HepG2 (cell line): ENCODE measurements around the gene PPFIA2. TPM values are rescaled to one million over a fixed set of nuclear protein-coding genes. Genes with fewer than 3 reads are reported as not detected.

Experiments
- ATAC-seq: fragments of 200-7000 bp; cut with Tn5 transposase; 3 replicates; pipeline ENCODE4 v1.9.1; 2020; ENCODE audit warnings: mild to moderate bottlenecking, moderate library complexity
- BruUV-seq: library from RNA; stranded (reverse); fragments of 400-500 nt; replicated peaks from 2 replicates; lab custom pipeline; 2021; lab: Mats Ljungman, UMichigan
- CTCF ChIA-PET: fragments of 300-600 bp; formaldehyde crosslinking; extraction: SDS; loops from one replicate; lab custom pipeline; 2021; ENCODE audit warnings: low total read pairs, inconsistent platforms, low intra/inter-chr PET ratio; lab: Yijun Ruan, JAX
- POLR2A ChIA-PET: fragments of 350-600 bp; sonication (Branson Sonifier 250); formaldehyde crosslinking; loops from one replicate; lab custom pipeline; 2020; ENCODE audit warnings: antibody characterized with exemption, inconsistent platforms; lab: Yijun Ruan, JAX
- DNase-seq: peaks from one replicate; pipeline ENCODE4 v3.0.0-alpha.2; 2015; ENCODE audit warnings: low spot score
- FAIRE-seq: peaks from 3 replicates; lab custom pipeline; 2011; peaks lifted over from hg19 to GRCh38; lab: Jason Lieb, UNC
- H2AFZ ChIP-seq: one replicate; pipeline ENCODE4 v1.6.1; 2011; ENCODE audit warnings: low read length, inconsistent platforms
- H3K27ac ChIP-seq: fragments of 300-600 bp; 3 replicates; pipeline ENCODE4 v1.8.0; 2011; ENCODE audit warnings: mixed run types, mild to moderate bottlenecking, mixed read lengths, low read length, inconsistent platforms; ENCODE audit not compliant: insufficient read depth; ENCODE audit errors: extremely low read length
- H3K27me3 ChIP-seq, 2 experiments: fragments of 200-600 bp in 1 of 2; 2 replicates in 1 of 2; 3 replicates in 1 of 2; pipeline versions ENCODE4 v1.6.0 to v1.8.0; 2011; ENCODE audit warnings: low read length in 2 of 2, mild to moderate bottlenecking in 2 of 2, moderate library complexity in 2 of 2, inconsistent platforms in 1 of 2; ENCODE audit not compliant: insufficient read depth in 2 of 2, control insufficient read depth in 1 of 2
- H3K36me3 ChIP-seq, 2 experiments: fragments of 200-600 bp in 1 of 2; replicated peaks in 1 of 2; 2 replicates in 1 of 2; 3 replicates in 1 of 2; pipeline versions ENCODE4 v1.5.1 to v1.8.0; 2011; ENCODE audit warnings: low read length in 2 of 2, inconsistent platforms in 1 of 2; ENCODE audit not compliant: insufficient read depth in 2 of 2, control insufficient read depth in 1 of 2
- H3K4me1 ChIP-seq: 2 replicates; pipeline ENCODE4 v1.5.1; 2012; ENCODE audit warnings: low read length, inconsistent platforms; ENCODE audit not compliant: insufficient read depth
- H3K4me2 ChIP-seq: 2 replicates; pipeline ENCODE4 v1.6.0; 2011; ENCODE audit warnings: low read depth, low read length, inconsistent platforms
- H3K4me3 ChIP-seq, 3 experiments: fragments of 200-600 bp in 1 of 3; sonication (generic), shearing (Covaris generic) in 1 of 3; replicated peaks in 1 of 3; 2 replicates each; pipeline ENCODE4 v1.5.1; 2011 to 2016; ENCODE audit warnings: low read length in 3 of 3, inconsistent platforms in 2 of 3, low read depth in 2 of 3, mild to moderate bottlenecking in 2 of 3, control low read depth in 1 of 3, mixed read lengths in 1 of 3; ENCODE audit not compliant: insufficient read depth in 1 of 3
- H3K79me2 ChIP-seq: one replicate; pipeline ENCODE4 v1.6.1; 2011; ENCODE audit warnings: low read length, inconsistent platforms; ENCODE audit not compliant: insufficient read depth
- H3K9ac ChIP-seq: 2 replicates; pipeline ENCODE4 v1.6.0; 2011; ENCODE audit warnings: mild to moderate bottlenecking, low read depth, low read length, inconsistent platforms; ENCODE audit not compliant: insufficient read depth
- H3K9me3 ChIP-seq: 2 replicates; pipeline ENCODE4 v1.5.1; 2012; ENCODE audit warnings: mild to moderate bottlenecking, low read length
- H4K20me1 ChIP-seq: 2 replicates; pipeline ENCODE4 v1.6.0; 2011; ENCODE audit warnings: inconsistent platforms, mild to moderate bottlenecking, low read length, moderate library complexity; ENCODE audit not compliant: insufficient read depth
- FOXP1 ChIP-seq, 2 experiments: fragments of 450-650 bp in 1 of 2; IDR thresholded peaks; 2 replicates each; pipeline ENCODE4 v1.6.1; 2017 to 2018; ENCODE audit warnings: antibody characterized with exemption in 1 of 2
- KDM3A ChIP-seq: IDR thresholded peaks from 2 replicates; pipeline ENCODE4 v1.6.1; 2018; ENCODE audit warnings: low read depth, missing compliant biosample characterization
- NAIF1 ChIP-seq: sonication (generic); formaldehyde crosslinking; IDR thresholded peaks from 2 replicates; pipeline ENCODE4 v1.5.0; 2020; ENCODE audit warnings: mild to moderate bottlenecking, missing genetic modification reagents, borderline replicate concordance
- NKX3-1 ChIP-seq: sonication (generic); formaldehyde crosslinking; IDR thresholded peaks from 2 replicates; pipeline ENCODE4 v1.5.0; 2020; ENCODE audit warnings: missing genetic modification reagents
- PHF5A ChIP-seq: IDR thresholded peaks from one replicate; pipeline ENCODE4 v1.6.1; 2018; ENCODE audit warnings: low read depth, missing genetic modification reagents; ENCODE audit not compliant: unreplicated experiment
- PPARG ChIP-seq: conservative IDR thresholded peaks from 2 replicates; pipeline ENCODE4 v1.6.1; 2016; ENCODE audit warnings: missing biosample characterization, missing genetic modification reagents
- SIN3A ChIP-seq: IDR thresholded peaks from 2 replicates; pipeline ENCODE4 v1.6.1; 2011; ENCODE audit warnings: low read depth, mild to moderate bottlenecking, control low read depth, low read length, borderline replicate concordance
- TCF7L2 ChIP-seq: IDR thresholded peaks from 2 replicates; pipeline ENCODE4 v1.6.1; 2011; ENCODE audit warnings: mild to moderate bottlenecking, low read depth, low read length, moderate library complexity
- ZMYM2 ChIP-seq: sonication (generic); formaldehyde crosslinking; IDR thresholded peaks from 2 replicates; pipeline ENCODE4 v1.8.0; 2022; ENCODE audit warnings: mild to moderate bottlenecking, missing genetic modification reagents
- ZNF296 ChIP-seq: sonication (generic); formaldehyde crosslinking; conservative IDR thresholded peaks from 2 replicates; pipeline ENCODE4 v1.5.0; 2020; ENCODE audit warnings: mild to moderate bottlenecking, missing genetic modification reagents
- ZNF431 ChIP-seq: sonication (generic); formaldehyde crosslinking; IDR thresholded peaks from 2 replicates; pipeline ENCODE4 v1.9.0; 2022; ENCODE audit warnings: missing genetic modification reagents, low read depth, mild to moderate bottlenecking, borderline replicate concordance
- ZNF709 ChIP-seq: sonication (generic); formaldehyde crosslinking; IDR thresholded peaks from 2 replicates; pipeline ENCODE4 v1.5.0; 2020; ENCODE audit warnings: mild to moderate bottlenecking, missing genetic modification reagents
- WGBS: methylation state at CpG from one replicate; pipeline ENCODE4 v1.1.6; 2017; ENCODE audit warnings: low lambda C conversion rate; 5-methylcytosine and 5-hydroxymethylcytosine counted together
- in situ Hi-C: cut with HindIII; loops from 2 replicates; pipeline ENCODE4 v1.10.0; 2017; ENCODE audit warnings: low pct_unique_long_range_greater_than_20kb; ENCODE audit not compliant: extremely low pct_ligation_motif_present
- intact Hi-C: fragments of 100-400 bp; cut with micrococcal nuclease; formaldehyde crosslinking; loops from one replicate; pipeline ENCODE4 v1.10.0; 2022; ENCODE audit not compliant: unreplicated experiment
- polyA plus RNA-seq, 8 experiments: library from polyadenylated mRNA; depleted of rRNA in 3 of 8; stranded (reverse) in 7 of 8; unstranded in 1 of 8; fragments of >200 nt; fragmentation: Illumina TruSeq in 4 of 8; extraction: Trizol in 4 of 8; gene quantifications; 2 replicates each; pipeline versions ENCODE4 v1.2.1 to v1.2.3, GENCODE V29; 2011 to 2016; ENCODE audit warnings: low read depth in 4 of 8, missing spikeins in 1 of 8, mixed read lengths in 1 of 8; ENCODE audit not compliant: insufficient read depth in 1 of 8
- total RNA-seq, 5 experiments: library from RNA; depleted of rRNA; stranded (reverse); fragments of >200 nt; fragmentation: Illumina TruSeq; extraction: Trizol; gene quantifications; 2 replicates each; pipeline ENCODE4 v1.2.3, GENCODE V29; 2016; ENCODE audit warnings: low read depth in 1 of 5
- TF ChIP-seq, protein P1 (sequence below), 2 experiments: sonication (generic) in 1 of 2; formaldehyde crosslinking in 1 of 2; IDR thresholded peaks; 2 replicates each; pipeline versions ENCODE4 v1.5.1 to v1.6.1; 2011 to 2020; ENCODE audit warnings: borderline replicate concordance in 1 of 2, low read depth in 1 of 2, low read length in 1 of 2, mild to moderate bottlenecking in 1 of 2, missing genetic modification reagents in 1 of 2, moderate library complexity in 1 of 2
- TF ChIP-seq, protein P2 (sequence below): sonication (generic); formaldehyde crosslinking; IDR thresholded peaks from 2 replicates; pipeline ENCODE4 v1.4.0; 2020; ENCODE audit warnings: missing genetic modification reagents
- TF ChIP-seq, protein P3 (sequence below): sonication (generic); formaldehyde crosslinking; IDR thresholded peaks from 2 replicates; pipeline ENCODE4 v1.4.0; 2020; ENCODE audit warnings: low read depth, missing genetic modification reagents

PPFIA2 gene
- total and polyA plus RNA-seq, 2 of the 13 experiments (the other 11 are each of a cell fraction or from before 2014, with no cell fraction given), result 0.05 TPM; not detected in 1

- ChIA-PET POLR2A (no interaction called here), CTCF (no interaction called here)
- Histone ChIP-seq H3K9ac (no peak overlapping the region), H3K79me2 (no peaks in the 10 kb centered on the region), H3K27me3 (peaks cover 0 to 3% of the 10 kb centered on the region in 2 experiments; a peak in 1 of 5 replicates), H4K20me1 (no peaks in the 10 kb centered on the region), H3K4me2 (no peak overlapping the region), H3K4me3 (no peak overlapping the region), H3K27ac (no peak overlapping the region), H3K4me1 (no peaks in the 10 kb centered on the region), H2AFZ (no peak overlapping the region), H3K9me3 (no peaks in the 10 kb centered on the region), H3K36me3 (no peaks in the 10 kb centered on the region)
- no TSS peak for BruUV-seq
- WGBS, result 40% methylated on average over 3 of the region's 3 CpGs
- in situ Hi-C loops, result no loop called here
- intact Hi-C loops, result no loop called here
- no peak for DNase-seq
- no peak for ATAC-seq
- no peak for FAIRE-seq
- no peak for TF ChIP-seq NKX3-1 (CRISPR knock-in tag)
- TF ChIP-seq PHF5A, result no peak
- TF ChIP-seq ZNF709 (CRISPR knock-in tag), result no peak
- TF ChIP-seq FOXP1 (IDR thresholded peaks at IDR 0.05), result no peak
- TF ChIP-seq FOXP1 (CRISPR knock-in tag; IDR thresholded peaks at IDR 0.05), result no peak
- no peak for TF ChIP-seq NAIF1 (CRISPR knock-in tag)
- TF ChIP-seq, protein P1, sequence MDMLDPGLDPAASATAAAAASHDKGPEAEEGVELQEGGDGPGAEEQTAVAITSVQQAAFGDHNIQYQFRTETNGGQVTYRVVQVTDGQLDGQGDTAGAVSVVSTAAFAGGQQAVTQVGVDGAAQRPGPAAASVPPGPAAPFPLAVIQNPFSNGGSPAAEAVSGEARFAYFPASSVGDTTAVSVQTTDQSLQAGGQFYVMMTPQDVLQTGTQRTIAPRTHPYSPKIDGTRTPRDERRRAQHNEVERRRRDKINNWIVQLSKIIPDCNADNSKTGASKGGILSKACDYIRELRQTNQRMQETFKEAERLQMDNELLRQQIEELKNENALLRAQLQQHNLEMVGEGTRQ (IDR thresholded peaks at IDR 0.05; ENCODE audit: low read depth, low read length), result no peak
- TF ChIP-seq, protein P1 (CRISPR knock-in tag; IDR thresholded peaks at IDR 0.05; ENCODE audit: borderline replicate concordance), result no peak
- TF ChIP-seq SIN3A, result no peak
- no peak for TF ChIP-seq PPARG (CRISPR knock-in tag)
- no peak for TF ChIP-seq ZNF296 (CRISPR knock-in tag)
- TF ChIP-seq, protein P2, sequence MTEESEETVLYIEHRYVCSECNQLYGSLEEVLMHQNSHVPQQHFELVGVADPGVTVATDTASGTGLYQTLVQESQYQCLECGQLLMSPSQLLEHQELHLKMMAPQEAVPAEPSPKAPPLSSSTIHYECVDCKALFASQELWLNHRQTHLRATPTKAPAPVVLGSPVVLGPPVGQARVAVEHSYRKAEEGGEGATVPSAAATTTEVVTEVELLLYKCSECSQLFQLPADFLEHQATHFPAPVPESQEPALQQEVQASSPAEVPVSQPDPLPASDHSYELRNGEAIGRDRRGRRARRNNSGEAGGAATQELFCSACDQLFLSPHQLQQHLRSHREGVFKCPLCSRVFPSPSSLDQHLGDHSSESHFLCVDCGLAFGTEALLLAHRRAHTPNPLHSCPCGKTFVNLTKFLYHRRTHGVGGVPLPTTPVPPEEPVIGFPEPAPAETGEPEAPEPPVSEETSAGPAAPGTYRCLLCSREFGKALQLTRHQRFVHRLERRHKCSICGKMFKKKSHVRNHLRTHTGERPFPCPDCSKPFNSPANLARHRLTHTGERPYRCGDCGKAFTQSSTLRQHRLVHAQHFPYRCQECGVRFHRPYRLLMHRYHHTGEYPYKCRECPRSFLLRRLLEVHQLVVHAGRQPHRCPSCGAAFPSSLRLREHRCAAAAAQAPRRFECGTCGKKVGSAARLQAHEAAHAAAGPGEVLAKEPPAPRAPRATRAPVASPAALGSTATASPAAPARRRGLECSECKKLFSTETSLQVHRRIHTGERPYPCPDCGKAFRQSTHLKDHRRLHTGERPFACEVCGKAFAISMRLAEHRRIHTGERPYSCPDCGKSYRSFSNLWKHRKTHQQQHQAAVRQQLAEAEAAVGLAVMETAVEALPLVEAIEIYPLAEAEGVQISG (CRISPR knock-in tag), result no peak
- no peak for TF ChIP-seq ZMYM2 (CRISPR knock-in tag)
- TF ChIP-seq KDM3A (CRISPR knock-in tag), result no peak
- TF ChIP-seq TCF7L2, result no peak
- TF ChIP-seq ZNF431 (CRISPR knock-in tag), result no peak
- TF ChIP-seq, protein P3, sequence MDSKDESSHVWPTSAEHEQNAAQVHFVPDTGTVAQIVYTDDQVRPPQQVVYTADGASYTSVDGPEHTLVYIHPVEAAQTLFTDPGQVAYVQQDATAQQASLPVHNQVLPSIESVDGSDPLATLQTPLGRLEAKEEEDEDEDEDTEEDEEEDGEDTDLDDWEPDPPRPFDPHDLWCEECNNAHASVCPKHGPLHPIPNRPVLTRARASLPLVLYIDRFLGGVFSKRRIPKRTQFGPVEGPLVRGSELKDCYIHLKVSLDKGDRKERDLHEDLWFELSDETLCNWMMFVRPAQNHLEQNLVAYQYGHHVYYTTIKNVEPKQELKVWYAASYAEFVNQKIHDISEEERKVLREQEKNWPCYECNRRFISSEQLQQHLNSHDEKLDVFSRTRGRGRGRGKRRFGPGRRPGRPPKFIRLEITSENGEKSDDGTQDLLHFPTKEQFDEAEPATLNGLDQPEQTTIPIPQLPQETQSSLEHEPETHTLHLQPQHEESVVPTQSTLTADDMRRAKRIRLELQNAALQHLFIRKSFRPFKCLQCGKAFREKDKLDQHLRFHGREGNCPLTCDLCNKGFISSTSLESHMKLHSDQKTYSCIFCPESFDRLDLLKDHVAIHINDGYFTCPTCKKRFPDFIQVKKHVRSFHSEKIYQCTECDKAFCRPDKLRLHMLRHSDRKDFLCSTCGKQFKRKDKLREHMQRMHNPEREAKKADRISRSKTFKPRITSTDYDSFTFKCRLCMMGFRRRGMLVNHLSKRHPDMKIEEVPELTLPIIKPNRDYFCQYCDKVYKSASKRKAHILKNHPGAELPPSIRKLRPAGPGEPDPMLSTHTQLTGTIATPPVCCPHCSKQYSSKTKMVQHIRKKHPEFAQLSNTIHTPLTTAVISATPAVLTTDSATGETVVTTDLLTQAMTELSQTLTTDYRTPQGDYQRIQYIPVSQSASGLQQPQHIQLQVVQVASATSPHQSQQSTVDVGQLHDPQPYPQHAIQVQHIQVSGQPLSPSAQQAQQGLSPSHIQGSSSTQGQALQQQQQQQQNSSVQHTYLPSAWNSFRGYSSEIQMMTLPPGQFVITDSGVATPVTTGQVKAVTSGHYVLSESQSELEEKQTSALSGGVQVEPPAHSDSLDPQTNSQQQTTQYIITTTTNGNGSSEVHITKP (CRISPR knock-in tag), result no peak
Observed at GRCh38 chr12:81502912-81503695, 256.0 kb downstream of the PPFIA2 start.
